Esophagus squamous epithelium (tissue), 4 donors: ENCODE data around the gene ARMC9.
"Not testable (repeated sequence)": the region's sequence is repeated elsewhere in the genome, so short reads cannot be mapped to it uniquely, and the experiment has no call there.

Source experiments
- POLR2A ChIP-seq, 4 donors: fragments of 450-650 bp; IDR thresholded peaks; one replicate each; pipeline ENCODE4 v1.6.1; 2017; ENCODE audit warnings: antibody characterized with exemption in 4 of 4, mild to moderate bottlenecking in 4 of 4, moderate library complexity in 3 of 4
- TF ChIP-seq, protein P1 (sequence below), 6 experiments: fragments of 450-650 bp in 4 of 6; fragments of 200-600 bp in 2 of 6; sonication (generic) in 2 of 6; IDR thresholded peaks; one replicate each; pipeline ENCODE4 v1.5.1; 2016 to 2019; ENCODE audit warnings: antibody characterized with exemption in 6 of 6, mild to moderate bottlenecking in 4 of 6, moderate library complexity in 4 of 6

GRCh38 chr2:231304259-231304658, 105.8 kb downstream of the ARMC9 start:
- TF ChIP-seq, protein P1, sequence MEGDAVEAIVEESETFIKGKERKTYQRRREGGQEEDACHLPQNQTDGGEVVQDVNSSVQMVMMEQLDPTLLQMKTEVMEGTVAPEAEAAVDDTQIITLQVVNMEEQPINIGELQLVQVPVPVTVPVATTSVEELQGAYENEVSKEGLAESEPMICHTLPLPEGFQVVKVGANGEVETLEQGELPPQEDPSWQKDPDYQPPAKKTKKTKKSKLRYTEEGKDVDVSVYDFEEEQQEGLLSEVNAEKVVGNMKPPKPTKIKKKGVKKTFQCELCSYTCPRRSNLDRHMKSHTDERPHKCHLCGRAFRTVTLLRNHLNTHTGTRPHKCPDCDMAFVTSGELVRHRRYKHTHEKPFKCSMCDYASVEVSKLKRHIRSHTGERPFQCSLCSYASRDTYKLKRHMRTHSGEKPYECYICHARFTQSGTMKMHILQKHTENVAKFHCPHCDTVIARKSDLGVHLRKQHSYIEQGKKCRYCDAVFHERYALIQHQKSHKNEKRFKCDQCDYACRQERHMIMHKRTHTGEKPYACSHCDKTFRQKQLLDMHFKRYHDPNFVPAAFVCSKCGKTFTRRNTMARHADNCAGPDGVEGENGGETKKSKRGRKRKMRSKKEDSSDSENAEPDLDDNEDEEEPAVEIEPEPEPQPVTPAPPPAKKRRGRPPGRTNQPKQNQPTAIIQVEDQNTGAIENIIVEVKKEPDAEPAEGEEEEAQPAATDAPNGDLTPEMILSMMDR (IDR thresholded peaks at IDR 0.05) = not testable (repeated sequence)
- TF ChIP-seq POLR2A (IDR thresholded peaks at IDR 0.05) = not testable (repeated sequence)
